Tibial nerve (tissue), 4 donors: Measurements from ENCODE around the gene FBL.

Source experiments
- EP300 ChIP-seq, 2 donors: sonication (generic); formaldehyde crosslinking; IDR thresholded peaks; one replicate each; pipeline ENCODE4 v1.6.1; 2017; ENCODE audit warnings: antibody characterized with exemption in 2 of 2, mild to moderate bottlenecking in 1 of 2
- POLR2A ChIP-seq, 2 donors: fragments of 450-650 bp; IDR thresholded peaks; one replicate each; pipeline ENCODE4 v1.6.1; 2017; ENCODE audit warnings: antibody characterized with exemption in 2 of 2, mild to moderate bottlenecking in 2 of 2, moderate library complexity in 2 of 2
- TF ChIP-seq, protein P1 (sequence below), 5 experiments: fragments of 200-600 bp in 3 of 5; fragments of 450-650 bp in 2 of 5; sonication (generic) in 3 of 5; IDR thresholded peaks; one replicate each; pipeline ENCODE4 v1.5.1; 2016 to 2019; ENCODE audit warnings: antibody characterized with exemption in 5 of 5, mild to moderate bottlenecking in 3 of 5, moderate library complexity in 2 of 5

DNA sequence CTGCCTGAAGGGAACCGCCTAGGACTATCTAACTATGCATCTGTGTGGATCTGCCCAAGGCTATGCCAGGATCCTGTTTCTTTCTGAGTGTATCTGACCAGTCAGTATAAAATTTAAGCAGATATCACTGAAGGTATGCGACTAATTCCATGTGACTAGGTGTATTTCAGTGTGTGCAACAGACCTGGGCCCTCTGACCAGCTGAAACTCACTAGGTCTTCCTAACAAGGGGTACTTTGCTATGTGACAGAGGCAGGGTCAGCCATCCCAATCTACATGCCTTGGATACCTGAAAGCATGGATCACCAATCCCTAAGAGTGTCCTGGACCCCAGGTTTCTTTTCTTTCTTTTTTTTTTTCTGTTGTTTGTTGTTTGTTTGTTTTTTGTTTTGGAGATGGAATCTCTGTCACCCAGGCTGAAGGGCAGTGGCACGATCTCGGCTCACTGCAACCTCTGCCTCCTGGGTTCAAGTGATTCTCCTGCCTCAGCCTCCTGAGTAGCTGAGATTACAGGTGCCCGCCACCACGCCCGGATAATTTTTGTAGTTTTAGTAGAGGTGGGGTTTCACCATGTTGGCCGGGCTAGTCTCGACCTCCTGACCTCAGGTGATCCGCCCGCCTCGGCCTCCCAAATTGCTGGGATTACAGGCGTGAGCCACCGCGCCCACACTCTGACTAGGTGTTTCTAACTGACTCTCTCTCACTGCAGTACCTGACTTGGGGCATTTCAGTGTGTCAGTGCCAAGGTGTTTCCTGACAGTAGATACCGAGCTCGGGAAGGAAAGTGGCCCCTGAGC is 44.8 kb upstream of the FBL start:
- TF ChIP-seq POLR2A (IDR thresholded peaks at IDR 0.05), result no peak
- TF ChIP-seq, protein P1, sequence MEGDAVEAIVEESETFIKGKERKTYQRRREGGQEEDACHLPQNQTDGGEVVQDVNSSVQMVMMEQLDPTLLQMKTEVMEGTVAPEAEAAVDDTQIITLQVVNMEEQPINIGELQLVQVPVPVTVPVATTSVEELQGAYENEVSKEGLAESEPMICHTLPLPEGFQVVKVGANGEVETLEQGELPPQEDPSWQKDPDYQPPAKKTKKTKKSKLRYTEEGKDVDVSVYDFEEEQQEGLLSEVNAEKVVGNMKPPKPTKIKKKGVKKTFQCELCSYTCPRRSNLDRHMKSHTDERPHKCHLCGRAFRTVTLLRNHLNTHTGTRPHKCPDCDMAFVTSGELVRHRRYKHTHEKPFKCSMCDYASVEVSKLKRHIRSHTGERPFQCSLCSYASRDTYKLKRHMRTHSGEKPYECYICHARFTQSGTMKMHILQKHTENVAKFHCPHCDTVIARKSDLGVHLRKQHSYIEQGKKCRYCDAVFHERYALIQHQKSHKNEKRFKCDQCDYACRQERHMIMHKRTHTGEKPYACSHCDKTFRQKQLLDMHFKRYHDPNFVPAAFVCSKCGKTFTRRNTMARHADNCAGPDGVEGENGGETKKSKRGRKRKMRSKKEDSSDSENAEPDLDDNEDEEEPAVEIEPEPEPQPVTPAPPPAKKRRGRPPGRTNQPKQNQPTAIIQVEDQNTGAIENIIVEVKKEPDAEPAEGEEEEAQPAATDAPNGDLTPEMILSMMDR (IDR thresholded peaks at IDR 0.05), result no peak
- TF ChIP-seq EP300 (IDR thresholded peaks at IDR 0.05), result no peak
